NCI-H2029 treated with DMSO at 0.1 percent for 48 hours (cell line): Measurements from ENCODE around the gene PSMB9.
"Not testable (repeated sequence)": the region's sequence is repeated elsewhere in the genome, so short reads cannot be mapped to it uniquely, and the experiment has no call there.

ENCODE experiments used
- DNase-seq: peaks from one replicate; lab custom pipeline; 2025; lab: John Stamatoyannopoulos, UW

The PSMB9 gene

DNA sequence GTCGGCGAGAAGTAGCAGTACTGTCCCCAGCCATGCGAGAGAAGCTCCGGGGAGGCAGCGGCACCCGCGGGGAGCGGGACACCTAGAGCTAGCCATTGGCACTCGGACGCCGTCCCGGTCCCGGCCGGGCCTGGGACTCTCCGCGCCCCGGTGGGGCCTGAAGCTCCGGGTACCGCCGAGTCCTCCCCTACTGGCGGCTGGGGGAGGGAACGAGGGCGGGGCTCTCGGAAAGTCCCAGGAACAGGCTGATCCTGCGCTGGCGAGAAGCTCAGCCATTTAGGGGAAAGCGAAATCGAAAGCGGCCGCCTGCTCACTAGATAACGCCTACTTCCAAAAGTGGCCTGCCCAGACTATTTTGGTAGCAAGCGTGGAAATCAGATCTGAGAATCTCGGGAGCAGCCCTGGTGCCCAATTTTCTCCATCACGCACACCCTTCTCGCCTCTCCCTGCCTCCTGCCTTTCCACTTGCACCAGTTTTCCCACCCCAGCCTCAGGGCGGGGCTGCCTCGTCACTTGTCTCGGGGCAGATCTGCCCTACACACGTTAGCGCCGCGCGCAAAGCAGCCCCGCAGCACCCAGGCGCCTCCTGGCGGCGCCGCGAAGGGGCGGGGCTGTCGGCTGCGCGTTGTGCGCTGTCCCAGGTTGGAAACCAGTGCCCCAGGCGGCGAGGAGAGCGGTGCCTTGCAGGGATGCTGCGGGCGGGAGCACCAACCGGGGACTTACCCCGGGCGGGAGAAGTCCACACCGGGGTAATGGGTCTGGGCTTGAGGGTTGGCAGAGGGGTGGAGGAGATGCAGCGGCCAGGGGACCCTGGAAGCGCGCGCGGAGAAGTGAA lies at the start of gene PSMB9, which contains the start of gene TAP1:
PSMB9 (plus strand) TSS at position 652 of the 835 bp plus-strand sequence; CDS start at position 690, 38 bp downstream.
TAP1 (minus strand) TSS at position 164 of the 835 bp plus-strand sequence; CDS start at position 96, 68 bp downstream.
- peak; percentile 58 for DNase-seq

DNA sequence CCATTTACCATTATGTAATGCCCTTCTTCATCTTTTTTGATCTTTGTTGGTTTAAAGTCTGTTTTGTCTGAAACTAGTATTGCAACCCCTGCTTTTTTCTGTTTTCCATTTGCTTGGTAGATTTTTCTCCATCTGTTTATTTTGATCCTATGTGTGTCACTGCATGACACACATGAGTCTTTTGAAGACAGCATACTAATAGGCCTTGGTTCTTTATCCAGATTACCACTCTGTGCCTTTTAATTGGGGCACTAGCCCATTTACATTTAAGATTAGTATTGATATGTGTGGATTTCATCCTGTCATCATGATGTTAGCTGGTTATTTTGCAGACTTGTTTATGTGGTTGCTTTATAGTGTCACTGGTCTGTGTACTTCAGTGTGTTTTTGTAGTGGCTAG lies 48.6 kb upstream of the PSMB9 start:
- not testable (repeated sequence) for DNase-seq

DNA sequence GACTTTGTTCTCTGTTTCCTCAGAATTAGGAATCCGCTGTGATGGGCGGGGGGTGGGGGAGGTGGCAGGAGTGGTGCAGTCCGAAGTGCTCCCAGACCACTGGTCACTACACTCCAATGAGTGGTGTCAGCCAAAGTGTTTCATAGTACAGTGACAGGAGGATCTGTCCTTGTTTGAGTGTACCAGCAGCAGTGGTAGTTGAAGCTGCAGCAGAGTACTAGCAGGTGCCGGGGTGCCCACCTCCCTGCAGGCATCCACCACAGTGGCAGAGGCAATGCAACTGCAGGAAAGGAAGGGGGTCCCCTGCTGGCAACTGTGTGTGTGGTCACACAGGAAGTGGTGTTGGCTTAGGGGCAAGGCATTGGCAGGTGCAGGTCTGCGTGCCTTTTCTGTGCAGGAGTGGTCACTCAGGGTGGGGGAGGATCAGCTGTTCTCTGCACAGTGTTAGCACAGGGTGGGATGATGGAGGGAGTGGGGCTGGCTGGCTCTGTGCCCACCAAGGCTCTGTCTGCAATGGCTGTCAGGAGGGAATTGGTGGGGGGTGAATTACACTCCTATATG lies 46.9 kb upstream of the PSMB9 start:
- no peak for DNase-seq

- no peak for DNase-seq
Observed at GRCh38 chr6:32809171-32809570, 44.8 kb upstream of the PSMB9 start.

- no peak for DNase-seq
Observed at GRCh38 chr6:32814145-32814544, 39.8 kb upstream of the PSMB9 start.

GRCh38 chr6:32815115-32815514 lies 38.9 kb upstream of the PSMB9 start:
- DNase-seq = no peak

GRCh38 chr6:32815996-32816395 lies 38.0 kb upstream of the PSMB9 start:
- no peak for DNase-seq

GRCh38 chr6:32816746-32817204 lies 37.2 kb upstream of the PSMB9 start, which contains the start of gene HLA-DOB:
TSS of gene HLA-DOB (minus strand) at chr6:32817002. CDS start at chr6:32816951, 51 bp downstream.
- DNase-seq = no peak

DNA sequence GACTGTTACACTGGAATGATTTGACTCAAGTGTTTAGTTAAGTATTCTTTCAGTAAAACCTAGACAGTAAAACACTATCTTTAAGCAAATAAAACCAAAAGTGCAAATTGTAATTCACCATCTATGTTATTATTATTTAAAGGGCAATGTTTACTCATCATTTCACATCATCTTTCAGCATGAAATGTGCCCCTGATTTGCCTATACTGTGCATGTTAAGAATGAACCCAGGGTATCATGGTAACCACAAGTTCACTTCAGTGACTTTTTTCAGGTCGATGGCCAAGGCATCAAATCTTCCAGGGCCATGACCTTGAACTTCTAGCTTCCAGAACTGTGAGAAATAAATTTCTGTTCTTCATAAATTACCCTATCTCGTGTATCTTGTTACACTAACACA lies 35.1 kb upstream of the PSMB9 start:
- DNase-seq = no peak

- DNase-seq = no peak
Observed at GRCh38 chr6:32819729-32820128, 34.3 kb upstream of the PSMB9 start.

DNA sequence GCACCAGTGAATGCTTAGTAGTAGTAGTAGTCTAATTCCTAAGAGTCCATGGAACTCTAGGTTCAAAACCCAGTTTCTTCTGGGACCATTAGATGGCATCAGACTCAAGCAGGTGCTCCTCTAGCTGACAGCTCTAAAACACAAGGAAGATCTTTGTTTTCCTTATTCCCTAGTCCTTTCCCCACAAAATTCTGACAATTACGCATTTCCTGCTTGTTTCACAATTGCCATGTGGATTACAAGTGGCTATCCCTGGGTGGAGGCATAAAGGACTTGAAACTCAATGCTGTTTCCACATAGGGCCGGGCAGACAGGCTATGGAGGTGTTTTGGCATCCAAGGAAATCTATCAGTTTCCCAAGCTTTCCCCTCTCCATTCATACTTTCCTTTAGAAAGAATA lies 28.0 kb upstream of the PSMB9 start:
- DNase-seq = no peak

DNA sequence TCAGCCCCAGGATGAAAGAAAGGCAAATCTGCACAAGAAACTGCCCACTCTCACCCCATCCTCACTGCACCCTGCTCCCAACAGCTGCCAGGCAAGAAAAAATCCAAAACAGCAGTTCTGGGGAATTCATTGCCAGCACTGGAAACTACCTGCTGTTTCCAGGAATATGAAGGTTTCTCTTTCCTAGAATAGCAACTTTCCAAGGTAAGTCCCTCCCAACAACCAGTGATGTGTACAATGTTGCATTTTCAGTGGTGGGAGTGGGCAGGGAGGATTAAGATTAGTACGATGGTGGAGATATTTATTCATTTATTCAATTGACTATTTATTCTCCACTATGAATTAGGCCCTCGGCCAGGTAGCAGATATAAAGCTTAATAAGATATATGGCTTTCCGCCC lies 27.0 kb upstream of the PSMB9 start:
- DNase-seq = no peak

GRCh38 chr6:32829495-32829894 lies 24.5 kb upstream of the PSMB9 start:
- DNase-seq = no peak

DNA sequence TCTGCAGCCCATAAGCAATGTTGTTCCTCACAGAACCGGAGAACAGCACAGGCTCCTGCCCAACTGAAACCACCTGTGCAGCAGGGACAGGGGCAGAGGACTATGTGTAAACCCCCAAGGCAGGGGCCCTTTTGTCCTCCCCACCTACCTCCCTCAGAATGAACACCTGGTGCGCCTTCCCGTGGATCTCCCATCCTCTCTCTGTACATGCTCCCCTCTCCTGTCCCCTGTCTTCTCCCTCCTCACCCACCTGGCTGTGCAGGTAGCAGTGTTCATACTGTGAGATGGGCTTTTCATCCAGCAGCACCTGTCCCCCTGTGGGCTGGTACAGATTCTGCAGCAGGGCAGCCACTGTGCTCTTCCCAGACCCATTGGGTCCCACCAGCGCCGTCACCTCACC lies 24.0 kb upstream of the PSMB9 start:
- DNase-seq = no peak

DNA sequence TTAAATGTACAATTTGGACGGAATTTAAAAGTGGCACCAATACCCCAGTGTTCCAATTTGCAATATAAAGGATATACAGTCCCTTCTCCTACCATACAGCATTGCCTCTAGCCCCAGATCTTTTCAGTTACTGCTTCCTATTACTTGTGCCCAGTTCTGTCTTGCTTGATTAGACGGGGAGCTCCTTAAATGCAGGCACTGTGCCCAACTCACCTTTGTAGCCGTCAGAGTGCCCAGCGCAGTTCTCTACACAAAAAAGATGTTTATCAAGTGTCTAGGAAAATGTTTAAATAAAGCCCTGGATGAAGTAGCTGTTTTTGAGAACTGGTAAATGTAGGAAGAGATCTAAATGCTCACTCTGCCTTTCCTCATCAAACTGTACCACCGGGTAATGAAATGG lies 23.1 kb upstream of the PSMB9 start:
- DNase-seq = no peak

DNA sequence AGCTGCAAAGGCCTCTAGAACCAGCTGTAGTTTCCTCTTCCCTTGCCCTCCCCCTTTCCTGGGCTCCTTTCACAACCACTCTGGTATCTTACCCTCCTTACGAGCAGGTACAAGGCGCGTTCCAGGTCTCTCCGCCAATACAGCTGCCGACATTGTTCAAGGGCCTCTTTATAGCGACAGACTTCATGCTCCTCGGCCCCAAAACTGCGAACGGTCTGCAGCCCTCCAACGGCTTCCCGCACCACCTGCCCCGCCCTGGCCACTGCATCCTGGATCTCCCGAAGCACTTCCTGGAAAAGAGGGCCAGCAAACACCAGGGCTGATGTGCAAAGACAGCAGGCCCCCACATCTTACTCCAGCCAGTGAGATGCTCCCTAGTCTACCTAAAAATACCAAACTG lies 21.5 kb upstream of the PSMB9 start:
- DNase-seq = no peak

- DNase-seq = no peak
Observed at GRCh38 chr6:32833664-32834063, 20.3 kb upstream of the PSMB9 start.

DNA sequence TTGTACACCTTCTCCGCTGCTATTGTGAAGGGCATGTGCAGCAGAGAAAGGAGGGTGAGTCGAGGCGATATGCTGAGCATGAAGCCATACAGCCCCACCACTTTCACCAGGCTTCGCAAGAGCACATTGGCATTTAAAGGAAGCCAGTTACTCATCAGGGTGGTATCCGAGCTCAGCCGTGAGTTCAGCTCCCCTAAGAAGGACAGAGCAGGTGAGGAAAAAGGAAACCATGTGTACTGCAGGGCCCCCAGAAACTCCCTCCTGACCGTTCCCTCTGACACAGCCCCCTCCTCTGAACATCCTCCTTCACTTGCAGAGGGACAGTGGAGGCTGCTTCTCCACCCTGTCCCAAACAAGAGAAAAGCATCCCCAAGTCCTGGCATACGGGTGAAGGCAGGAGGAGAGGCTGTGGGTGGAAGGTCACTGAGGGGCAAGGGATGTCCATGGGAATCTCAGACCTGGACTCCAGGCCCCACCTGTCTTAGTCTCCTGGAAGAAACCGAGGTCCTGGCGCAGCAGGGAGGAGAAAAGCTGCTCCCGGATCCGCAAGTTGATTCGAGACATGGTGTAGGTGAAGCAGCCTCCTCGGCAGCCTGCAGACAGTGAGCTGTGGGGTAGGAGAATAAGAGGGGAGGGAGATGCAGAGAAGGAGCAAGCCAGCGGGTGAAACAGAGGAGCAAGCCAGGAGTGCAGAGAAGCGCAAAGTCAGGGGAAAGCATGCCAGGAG lies 18.7 kb upstream of the PSMB9 start:
- DNase-seq = no peak

- DNase-seq = no peak
Observed at GRCh38 chr6:32836873-32837272, 17.1 kb upstream of the PSMB9 start.

GRCh38 chr6:32837651-32838113 lies 16.3 kb upstream of the PSMB9 start:
- DNase-seq = no peak

DNA sequence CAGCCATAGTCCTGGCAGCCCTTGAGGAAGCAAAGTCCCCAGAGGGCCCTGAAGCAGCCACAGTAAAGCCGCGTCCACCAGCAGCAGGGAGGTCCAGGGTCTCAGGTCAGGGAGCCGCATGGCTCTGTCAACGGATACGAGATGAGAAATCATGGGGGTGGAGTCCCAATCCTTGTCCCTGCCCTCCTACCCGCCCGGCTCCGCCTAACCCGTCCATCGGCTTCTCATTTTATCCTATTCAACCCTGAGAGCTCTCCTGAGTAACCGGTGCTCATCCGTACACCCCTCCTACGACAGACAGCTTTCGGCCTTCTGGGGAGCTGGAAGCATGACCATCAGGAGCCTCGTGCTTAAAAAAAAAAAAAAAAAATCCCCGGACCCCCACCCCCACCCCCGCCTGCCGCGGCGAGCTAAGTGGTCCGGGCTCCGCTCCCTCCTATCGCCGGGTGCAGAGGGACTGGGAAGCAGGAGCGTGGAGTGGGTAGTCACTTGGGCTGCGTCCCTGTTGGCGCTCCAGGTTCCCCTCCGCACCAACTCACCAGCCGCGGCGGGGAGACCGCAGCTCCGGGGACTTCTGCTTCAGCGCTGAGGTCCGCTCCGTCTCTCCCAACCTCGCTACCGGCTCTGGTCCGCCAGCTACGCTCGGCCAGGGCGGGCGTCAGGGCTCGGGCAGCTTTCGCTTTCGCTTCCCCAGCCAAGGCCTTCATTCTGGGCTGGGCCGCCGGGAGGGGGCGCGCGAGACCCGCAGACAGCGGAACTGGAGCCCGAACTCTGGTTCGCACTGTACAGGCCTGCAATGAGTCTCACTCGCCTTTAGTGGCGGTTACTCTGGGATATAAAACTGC lies 15.7 kb upstream of the PSMB9 start, which contains the start of gene TAP2:
TAP2 (minus strand) TSS at position 626 of the 845 bp plus-strand sequence; CDS start at position 120, 506 bp downstream.
- peak; percentile 74 for DNase-seq
